Activated CD8-positive, alpha-beta memory T cell treated with anti-CD3 and anti-CD28 coated beads for 36 hours (primary cell): ENCODE results near the gene SLC35F3. TPM values are rescaled to one million over a fixed set of nuclear protein-coding genes. Genes with fewer than 3 reads are reported as not detected.
"Not testable (repeated sequence)": the region's sequence is repeated elsewhere in the genome, so short reads cannot be mapped to it uniquely, and the experiment has no call there.

Experiments
- CTCF ChIA-PET: fragments of 350-600 bp; sonication (Branson Sonifier 250); formaldehyde crosslinking; loops from one replicate; lab custom pipeline; 2021; ENCODE audit warnings: antibody characterized with exemption; lab: Charles Lee
- POLR2A ChIA-PET: fragments of 350-600 bp; sonication (Branson Sonifier 250); formaldehyde crosslinking; loops from one replicate; lab custom pipeline; 2021; ENCODE audit warnings: antibody characterized with exemption; lab: Charles Lee
- total RNA-seq, 2 experiments: library from RNA; stranded (reverse); gene quantifications; one replicate each; pipeline ENCODE4 v1.2.3, GENCODE V29; 2021

The SLC35F3 gene
- total RNA-seq, 2 experiments from 2014 or later = 8.3 to 9.0 TPM

DNA sequence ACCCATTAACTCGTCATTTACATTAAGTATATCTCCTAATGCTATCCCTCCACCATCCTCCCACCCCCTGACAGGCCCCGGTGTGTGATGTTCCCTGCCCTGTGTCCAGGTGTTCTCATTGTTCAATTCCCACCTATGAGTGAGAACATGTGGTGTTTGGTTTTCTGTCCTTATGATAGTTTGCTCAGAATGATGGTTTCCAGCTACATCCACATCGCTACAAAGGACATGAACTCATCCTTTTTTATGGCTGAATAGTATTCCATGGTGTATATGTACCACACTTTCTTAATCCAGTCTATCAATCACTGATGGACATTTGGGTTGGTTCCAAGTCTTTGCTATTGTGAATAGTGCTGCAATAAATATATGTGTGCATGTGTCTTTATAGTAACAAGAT is 217.2 kb downstream of the SLC35F3 start:
- CTCF ChIA-PET = interaction anchor here (0.7 kb wide), 1 partner anchor 474 kb away, joined by 4 read pairs; no protein-coding TSS in a partner anchor

DNA sequence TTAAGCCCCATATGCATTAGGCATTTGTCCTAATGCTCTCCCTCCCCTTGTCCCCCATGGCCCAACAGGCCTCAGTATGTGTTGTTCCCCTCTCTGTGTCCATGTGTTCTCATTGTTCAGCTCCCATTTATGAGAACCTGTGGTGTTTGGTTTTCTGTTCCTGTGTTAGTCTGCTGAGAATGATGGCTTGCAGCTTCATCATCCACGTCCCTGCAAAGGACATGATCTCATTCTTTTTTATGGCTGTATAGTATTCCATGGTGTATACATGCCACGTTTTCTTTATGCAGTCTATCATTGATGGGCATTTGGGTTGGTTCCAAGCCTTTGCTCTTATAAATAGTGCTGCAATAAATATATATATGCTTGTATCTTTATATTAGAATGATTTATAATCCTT is 218.1 kb downstream of the SLC35F3 start:
- POLR2A ChIA-PET, CTCF ChIA-PET: not testable (repeated sequence)

More for the DNA sequence above, 217.2 kb downstream of the SLC35F3 start:
- POLR2A ChIA-PET = not testable (repeated sequence)

DNA sequence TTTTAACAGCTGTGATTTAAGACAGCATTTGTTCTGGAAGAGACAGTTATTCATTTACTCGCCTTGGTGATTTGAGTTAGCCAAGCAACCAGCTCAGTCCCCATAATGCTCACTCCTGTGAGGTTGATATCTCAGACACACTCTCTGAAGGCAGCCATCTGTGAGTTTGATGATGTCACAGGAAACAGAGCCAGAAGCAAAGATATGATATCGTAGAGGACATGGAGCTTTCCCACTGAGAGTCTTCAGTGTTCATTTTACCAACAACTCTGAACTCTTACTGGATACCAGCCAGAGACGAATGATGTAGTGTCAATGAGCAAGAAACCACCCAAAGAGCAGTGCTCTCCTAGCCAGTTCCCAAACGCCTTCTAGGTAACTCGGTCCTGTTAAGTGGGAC is 219.4 kb downstream of the SLC35F3 start:
- ChIA-PET POLR2A (no interaction called here), CTCF (no interaction called here)

DNA sequence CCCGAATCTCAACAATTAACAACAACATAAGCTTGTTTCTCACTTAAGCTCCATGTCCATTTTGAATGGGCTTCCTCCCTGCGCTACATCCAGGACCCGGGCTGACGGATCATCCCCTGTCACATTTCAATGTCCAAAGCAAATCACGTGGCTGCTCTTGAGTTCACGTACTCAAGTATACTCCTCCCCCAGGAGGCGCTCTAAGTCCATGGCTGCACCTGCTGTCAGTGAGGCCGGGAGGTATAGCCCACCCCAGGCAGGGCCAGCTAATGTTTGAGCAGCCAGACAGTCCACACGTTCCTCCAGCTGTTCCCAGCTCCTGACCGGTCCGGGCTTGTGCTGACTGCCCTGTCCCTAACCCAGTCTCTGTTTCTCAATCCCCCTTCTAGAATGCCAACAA is 220.8 kb downstream of the SLC35F3 start:
- ChIA-PET POLR2A (no interaction called here), CTCF (no interaction called here)

DNA sequence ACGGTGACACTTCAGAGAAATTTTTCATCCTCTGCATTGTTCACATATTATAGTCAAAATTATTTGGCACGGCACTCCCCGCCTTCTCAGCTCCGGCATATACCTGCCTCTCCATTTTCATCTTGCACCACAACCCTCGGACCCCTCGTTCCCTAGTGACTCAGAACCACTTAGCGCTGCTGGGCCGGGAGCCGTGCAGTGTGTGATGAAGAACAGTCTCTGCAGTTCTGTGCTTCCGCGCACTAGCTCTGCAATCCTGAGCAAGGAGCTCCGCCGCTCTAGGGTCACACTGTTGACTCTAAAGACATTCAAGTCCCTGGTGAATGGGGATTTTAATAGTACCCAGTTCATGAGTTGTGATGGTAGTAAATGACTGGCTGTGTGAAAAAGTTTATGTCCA is 221.2 kb downstream of the SLC35F3 start:
- ChIA-PET CTCF (no interaction called here), POLR2A (no interaction called here)

DNA sequence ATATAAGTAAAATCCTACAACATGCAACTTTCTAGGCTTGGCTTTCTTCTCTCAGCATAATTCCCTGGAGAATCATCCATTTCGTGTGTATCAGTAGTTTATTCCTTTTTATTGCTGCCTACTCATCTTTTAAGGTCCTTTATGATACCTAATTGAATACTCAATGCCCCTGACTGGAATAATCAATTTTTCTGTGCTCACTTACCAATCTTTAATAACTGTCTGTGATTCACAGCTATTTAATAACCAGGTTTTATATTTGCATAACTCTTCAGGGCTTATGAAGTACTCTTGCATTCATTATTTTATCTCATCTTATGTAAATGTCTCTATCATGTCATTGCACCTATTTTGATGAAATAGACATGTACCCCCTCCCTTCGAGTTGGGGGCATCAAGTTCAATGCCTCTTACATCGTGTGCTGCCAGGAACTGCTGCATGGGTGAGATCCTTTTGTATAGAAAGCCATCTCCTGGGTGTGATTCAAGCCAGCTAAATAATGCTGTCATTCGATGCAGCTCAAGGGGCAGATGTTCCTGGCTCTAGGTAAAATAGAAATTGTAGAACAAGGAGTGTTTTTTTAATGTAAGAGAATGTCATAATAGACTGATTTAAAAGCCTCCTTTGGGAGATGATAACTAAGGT is 222.7 kb downstream of the SLC35F3 start:
- CTCF ChIA-PET = no interaction called here
- POLR2A ChIA-PET = no interaction called here

DNA sequence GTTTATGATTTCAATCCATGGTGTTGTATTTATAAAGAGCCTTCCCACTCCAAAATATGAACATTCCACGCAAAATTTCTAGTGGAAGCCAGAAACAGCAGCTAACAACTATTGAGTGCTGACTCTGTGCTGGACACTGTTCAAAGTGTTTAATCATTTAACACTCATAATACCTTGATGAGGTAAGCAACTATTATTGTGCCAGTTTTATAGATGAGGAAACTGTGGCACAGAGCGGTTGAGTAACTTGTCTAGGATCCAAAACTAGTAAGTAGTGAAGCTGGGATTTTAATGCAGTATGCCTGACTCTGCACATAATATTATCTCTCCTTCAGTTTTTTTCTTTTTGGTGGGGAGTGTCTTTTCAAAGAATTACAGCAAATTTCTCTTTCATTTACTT is 228.3 kb downstream of the SLC35F3 start:
- CTCF ChIA-PET = no interaction called here

DNA sequence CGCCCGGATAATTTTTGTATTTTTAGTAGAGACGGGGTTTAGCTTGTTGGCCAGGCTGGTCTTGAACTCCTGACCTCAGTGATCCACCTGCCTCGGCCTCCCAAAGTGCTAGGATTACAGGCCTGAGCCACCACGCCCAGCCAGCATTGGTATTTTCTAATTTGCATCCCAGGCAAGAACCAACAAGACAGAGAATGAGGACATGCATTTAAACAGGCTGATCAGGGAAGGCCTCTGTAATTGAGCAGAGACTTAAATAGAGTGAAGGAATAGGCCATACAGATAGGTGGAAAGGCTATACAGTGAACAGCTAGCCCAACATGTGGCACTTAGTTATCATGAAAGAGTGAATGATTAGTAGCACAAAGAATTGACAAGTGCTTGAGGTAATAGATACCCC is 230.4 kb downstream of the SLC35F3 start:
- ChIA-PET CTCF (no interaction called here), POLR2A (no interaction called here)

More for the DNA sequence above, 228.3 kb downstream of the SLC35F3 start:
- POLR2A ChIA-PET = no interaction called here

DNA sequence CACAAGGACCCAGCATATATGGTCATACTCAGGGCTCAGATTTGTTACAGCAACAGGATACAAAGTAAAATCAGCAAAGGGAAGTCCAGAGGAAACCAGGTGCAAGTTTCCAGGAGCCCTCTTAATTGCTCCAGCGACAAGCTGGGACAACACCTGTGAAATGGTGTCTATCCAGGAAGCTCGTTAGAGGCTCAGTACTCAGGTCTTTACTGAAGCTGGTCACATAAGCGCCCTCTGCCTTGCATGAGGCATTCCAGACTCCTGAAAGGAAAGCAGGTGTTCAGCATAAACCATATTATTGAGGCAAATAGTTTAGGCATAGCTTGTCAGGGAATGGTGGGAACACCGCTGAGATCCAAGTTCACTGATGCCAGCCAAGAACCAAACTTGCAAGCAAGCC is 231.0 kb downstream of the SLC35F3 start:
- CTCF ChIA-PET = no interaction called here
- POLR2A ChIA-PET = no interaction called here

DNA sequence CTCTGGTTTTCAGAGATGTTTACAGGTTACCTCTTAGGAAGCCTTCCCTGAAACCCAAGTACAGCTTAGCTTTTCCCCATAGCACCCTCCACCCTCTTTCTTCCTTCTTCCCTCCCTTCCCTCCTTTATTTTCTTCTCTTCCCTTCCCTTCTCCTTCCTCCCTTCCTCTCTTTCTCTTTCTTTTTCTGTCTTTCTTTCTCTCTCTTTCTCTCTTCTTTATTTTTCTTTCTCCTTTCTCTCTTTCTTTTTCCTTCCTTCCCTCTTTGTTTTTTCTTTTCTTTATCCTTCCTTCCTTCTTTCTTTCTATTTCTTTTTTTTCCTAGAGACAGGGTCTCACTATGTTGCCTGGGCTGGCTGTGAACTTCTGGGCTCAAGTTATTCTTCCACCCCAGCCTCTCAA is 231.6 kb downstream of the SLC35F3 start:
- ChIA-PET CTCF (no interaction called here), POLR2A (no interaction called here)

DNA sequence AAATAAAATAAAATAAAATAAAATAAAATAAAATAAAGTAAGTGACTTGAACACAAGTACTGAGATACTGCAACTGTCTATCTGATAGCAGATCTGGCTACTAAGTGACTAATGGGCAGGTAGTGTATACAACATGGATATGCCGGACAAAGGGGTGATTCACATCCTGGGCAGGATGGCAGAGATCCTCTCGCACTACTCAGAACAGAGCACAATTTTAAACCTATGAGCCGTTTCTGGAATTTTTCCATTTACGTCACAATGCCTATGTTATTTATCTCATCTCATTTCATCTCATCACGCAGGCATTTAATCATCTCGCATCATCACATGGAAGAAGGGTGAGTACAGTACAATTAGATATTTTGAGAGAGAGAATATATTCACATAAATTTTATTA is 235.5 kb downstream of the SLC35F3 start:
- CTCF ChIA-PET = no interaction called here
- POLR2A ChIA-PET = no interaction called here

DNA sequence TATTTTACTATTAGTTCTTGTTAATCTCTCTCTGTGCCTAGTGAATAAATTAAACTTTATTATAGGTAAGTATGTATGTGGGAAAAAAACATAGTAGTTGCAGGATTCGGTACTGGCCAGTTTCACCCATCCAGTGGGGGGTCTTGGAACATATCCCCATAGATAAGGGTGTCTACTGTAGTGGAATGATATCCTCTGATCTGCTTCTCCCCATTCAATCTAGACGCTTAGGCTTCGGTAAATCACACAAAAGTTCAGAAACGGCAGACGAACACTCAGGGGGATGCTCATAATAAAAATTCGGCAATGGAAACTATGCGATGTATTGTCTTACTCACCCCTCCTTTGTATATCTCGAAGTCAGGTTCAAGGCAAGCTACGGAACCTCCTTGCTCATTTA is 235.9 kb downstream of the SLC35F3 start:
- POLR2A ChIA-PET = no interaction called here
- CTCF ChIA-PET = no interaction called here

DNA sequence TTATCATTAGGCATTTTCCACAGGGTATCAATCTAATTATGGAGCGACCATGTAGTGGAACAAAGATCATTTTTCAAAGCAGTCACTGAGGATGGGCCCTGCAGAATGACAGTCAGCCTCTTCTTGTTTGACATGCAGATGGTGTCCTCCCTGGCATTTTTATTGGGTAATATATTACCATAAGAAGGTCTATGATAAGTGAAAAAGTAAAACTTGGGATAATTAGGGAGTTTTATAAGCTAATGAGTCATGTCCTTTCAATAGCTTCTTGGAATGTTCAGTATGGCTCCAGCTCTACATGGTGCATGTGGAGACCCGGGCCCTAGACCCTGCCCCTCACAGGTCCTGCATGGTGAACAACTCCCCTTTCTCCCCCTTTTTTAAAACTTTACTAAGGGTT is 236.5 kb downstream of the SLC35F3 start:
- ChIA-PET CTCF (no interaction called here), POLR2A (no interaction called here)

DNA sequence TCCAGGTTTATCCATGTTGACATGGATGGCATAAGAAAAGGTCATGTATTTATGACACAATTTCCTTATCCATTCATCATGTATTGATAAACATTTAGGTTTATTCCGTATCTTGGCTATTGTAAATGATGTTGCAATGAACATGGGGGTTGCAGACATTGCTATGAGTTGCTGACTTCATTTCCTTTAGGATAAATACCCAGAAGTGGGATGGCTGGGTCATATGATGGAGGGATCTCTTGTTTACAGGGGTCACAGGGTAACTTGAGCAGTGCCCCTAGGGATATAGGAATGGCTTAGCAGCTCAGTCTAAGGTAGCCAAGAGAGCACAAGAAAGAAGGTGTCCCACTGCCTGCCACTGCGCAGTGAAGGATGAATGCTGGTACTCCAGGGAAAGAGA is 239.2 kb downstream of the SLC35F3 start:
- ChIA-PET CTCF (interaction anchor here (0.7 kb wide), 1 partner anchor 102 kb away, joined by 3 read pairs; no protein-coding TSS in a partner anchor), POLR2A (no interaction called here)

DNA sequence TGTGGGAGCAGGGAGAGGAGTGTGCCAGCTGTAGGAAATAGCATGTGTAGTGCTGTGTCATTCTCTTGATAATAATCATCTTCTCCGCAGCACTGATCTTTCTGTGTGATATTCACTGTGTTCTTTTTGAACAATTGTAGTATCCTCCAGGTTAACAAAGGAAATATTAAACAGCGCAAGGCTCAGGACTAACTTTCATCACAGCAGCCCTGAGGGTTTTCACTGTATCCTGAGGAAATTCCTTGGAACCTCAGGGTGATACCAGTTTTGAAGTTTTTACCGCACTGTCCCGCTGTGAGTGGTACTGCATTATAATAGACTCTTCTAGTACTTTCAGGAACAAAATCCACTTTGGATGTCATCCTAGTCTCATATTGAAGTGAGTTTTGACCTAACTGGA is 240.4 kb downstream of the SLC35F3 start:
- POLR2A ChIA-PET = no interaction called here
- CTCF ChIA-PET = no interaction called here

DNA sequence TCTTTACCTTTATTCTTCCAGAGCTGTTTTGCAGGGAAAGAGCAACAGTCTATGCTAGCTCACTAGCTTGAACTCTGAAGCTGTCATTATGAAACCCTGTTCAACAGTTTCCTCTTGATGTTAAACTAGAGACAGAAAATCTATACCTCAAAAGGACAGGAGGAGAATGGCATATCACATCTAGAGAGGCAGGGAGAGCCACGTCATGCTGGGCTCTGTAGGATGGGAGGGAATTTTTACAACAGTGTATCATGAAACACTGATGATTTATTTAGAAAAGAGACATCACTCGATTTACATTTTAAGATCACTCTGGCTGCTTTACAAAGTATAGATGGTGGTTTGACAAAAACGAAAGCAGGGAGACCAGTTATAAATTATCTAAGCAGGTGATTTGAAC is 243.9 kb downstream of the SLC35F3 start:
- POLR2A ChIA-PET = no interaction called here
- CTCF ChIA-PET = no interaction called here

DNA sequence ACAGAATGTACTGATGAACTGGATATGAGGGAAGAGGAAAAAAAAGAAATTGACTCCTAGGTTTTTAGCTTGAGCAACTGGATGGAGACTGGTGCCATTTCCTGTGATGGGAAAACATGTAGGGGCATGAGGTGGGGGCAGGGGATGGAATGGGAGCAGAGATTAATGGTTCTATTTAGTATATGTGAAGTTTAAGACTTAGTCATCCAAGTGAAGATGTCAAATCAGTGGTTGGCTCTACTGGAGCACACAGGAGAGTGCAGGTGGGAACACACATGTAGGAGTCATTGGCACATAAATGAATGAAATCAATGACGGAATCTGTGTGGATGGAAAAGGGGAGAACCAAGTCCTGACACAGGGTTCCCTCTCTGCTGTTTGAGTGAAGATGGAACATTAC is 244.3 kb downstream of the SLC35F3 start:
- ChIA-PET POLR2A (no interaction called here), CTCF (no interaction called here)

DNA sequence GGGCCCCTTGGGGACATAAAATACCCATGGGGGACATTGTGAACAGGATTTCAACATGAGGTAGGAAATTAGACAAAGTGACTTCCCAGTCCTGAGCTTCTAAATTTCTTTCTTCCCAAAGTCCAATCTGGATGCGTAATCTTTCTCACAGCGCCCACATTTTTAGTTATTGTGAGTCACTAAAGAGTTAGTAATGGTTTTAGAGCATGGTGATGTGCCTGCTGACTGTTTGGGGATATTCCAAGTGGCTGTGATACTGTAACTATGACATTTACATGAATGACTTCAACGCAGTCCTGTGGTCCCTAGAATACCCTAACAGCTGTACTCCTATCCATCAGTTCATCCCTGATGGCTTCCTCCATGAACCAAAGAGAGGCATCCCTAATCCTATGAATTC is 244.7 kb downstream of the SLC35F3 start:
- CTCF ChIA-PET = no interaction called here
- POLR2A ChIA-PET = no interaction called here

DNA sequence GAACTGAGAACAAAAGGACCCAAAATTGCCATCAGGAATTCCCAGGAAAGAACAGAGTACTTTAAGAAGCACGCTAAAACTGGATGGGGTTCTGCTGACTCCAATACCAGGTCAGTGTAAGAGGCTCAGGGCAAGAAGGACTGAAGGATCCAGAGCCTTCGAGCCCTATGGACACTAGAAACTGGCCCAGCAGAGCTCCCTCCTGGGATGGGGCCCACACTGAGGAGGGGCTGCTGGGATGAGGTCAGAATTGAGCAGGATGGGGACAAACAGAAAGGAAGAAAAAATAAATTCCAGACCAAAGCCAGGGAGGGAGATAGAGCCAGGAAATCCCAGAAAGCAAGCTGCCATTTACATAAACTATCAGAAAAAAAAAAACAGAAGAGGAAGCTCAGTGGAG is 246.4 kb downstream of the SLC35F3 start:
- CTCF ChIA-PET = no interaction called here
- POLR2A ChIA-PET = no interaction called here

DNA sequence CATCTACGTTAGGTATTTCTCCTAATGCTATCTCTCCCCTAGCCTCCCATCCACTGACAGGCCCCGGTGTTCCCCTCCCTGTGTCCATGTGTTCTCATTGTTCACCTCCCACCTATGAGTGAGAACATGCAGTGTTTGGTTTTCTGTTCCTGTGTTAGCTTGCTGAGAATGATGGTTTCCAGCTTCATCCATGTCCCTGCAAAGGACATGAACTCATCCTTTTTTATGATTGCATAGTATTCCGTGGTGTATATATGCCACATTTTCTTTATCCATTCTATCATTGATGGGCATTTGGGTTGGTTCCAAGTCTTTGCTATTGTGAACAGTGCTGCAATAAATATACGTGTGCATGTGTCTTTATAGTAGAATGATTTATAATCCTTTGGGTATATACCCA is 247.9 kb downstream of the SLC35F3 start:
- POLR2A ChIA-PET, CTCF ChIA-PET: not testable (repeated sequence)

DNA sequence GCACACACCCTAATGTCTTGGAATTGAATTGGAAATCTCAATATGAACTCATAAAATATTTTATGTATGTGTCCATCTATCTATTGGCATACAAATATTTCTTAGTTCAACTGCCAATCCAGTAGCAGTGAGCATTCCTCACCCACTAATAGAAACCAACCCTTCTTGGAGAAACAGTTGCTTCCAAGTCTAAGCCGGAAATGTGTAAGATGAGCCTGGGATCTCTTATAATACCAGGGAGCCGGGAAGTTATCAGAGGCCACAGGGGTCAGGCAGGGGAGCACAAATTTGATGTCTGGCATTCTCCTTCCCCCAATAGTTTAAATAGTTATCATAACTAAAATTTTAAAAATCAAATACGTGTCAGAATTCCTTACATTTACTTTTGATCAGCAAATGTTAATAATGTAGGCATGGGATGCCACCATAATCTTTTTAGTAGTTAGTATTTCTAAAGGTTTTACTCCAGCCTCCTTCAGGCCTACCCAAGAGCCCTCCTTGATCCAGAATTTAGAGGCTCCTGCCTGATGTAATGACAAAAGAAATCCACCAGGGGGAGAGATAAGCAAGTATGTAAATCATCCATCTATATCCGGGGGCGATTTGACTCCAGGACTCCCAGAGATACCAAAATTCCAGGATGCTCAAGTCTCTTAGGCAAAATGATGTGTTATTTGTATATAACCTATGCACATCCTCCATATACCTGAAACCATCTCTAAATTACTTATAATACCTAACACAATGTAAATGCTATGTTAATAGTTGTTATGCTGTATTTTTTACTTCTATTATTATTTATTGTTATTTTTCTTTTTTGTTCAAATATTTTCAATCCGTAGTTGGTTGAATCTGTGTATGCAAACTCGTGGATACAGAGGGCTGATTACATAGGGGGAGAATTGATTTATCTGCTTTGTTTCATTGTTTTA is 250.1 kb downstream of the SLC35F3 start:
- ChIA-PET POLR2A (no interaction called here), CTCF (interaction anchor here (0.8 to 1.1 kb wide), 3 partner anchors 58 to 172 kb away, joined by 3 to 4 read pairs (median 4); no protein-coding TSS in a partner anchor)
